Coronary artery (tissue), 2 donors: Measurements from ENCODE around the gene SEBOX.

Experiments used
- DNase-seq: peaks from one replicate; pipeline ENCODE4 v3.0.0-alpha.2; 2017; ENCODE audit warnings: low spot score
- H3K27ac ChIP-seq, 2 donors: fragments of 200-600 bp; sonication (generic); one replicate each; pipeline ENCODE4 v1.5.1; 2016 to 2019
- H3K4me3 ChIP-seq: fragments of 200-600 bp; sonication (generic); 2 replicates; pipeline ENCODE4 v1.5.1; 2016; ENCODE audit warnings: mild to moderate bottlenecking, moderate library complexity
- CTCF ChIP-seq: fragments of 200-600 bp; sonication (generic); IDR thresholded peaks from one replicate; pipeline ENCODE4 v1.5.1; 2019; ENCODE audit warnings: antibody characterized with exemption

The SEBOX gene

GRCh38 chr17:28327031-28327607, 37.9 kb downstream of the SEBOX start:
- peak; percentile 45 for DNase-seq
- TF ChIP-seq CTCF: no peak
- Histone ChIP-seq H3K4me3 (no peak overlapping the region), H3K27ac (no peak overlapping the region)

GRCh38 chr17:28326114-28326513, 38.9 kb downstream of the SEBOX start:
- no peak overlapping the region for H3K4me3 ChIP-seq
- no peak overlapping the region for H3K27ac ChIP-seq
- peak; percentile 45 for DNase-seq
- no peak for TF ChIP-seq CTCF

GRCh38 chr17:28325211-28325610, 39.8 kb downstream of the SEBOX start:
- DNase-seq: peak; percentile 17
- TF ChIP-seq CTCF: no peak
- H3K4me3 ChIP-seq: no peak overlapping the region
- no peak overlapping the region for H3K27ac ChIP-seq

- Histone ChIP-seq H3K27ac (no peak overlapping the region), H3K4me3 (no peak overlapping the region)
- DNase-seq: no peak
- TF ChIP-seq CTCF: no peak
Measured at GRCh38 chr17:28324781-28325180, 40.2 kb downstream of the SEBOX start.

- Histone ChIP-seq H3K4me3 (no peak overlapping the region), H3K27ac (no peak overlapping the region)
- no peak for DNase-seq
- TF ChIP-seq CTCF: no peak
Measured at GRCh38 chr17:28324267-28324745, 40.7 kb downstream of the SEBOX start.

- no peak for TF ChIP-seq CTCF
- no peak overlapping the region for H3K4me3 ChIP-seq
- no peak overlapping the region for H3K27ac ChIP-seq
- DNase-seq: no peak
Measured at GRCh38 chr17:28320215-28321061, 44.6 kb downstream of the SEBOX start.

GRCh38 chr17:28319598-28319935, 45.4 kb downstream of the SEBOX start:
- TF ChIP-seq CTCF: no peak
- Histone ChIP-seq H3K27ac (peak overlapping the region in 1 of 2 donors; percentile 27), H3K4me3 (peak overlapping the region; percentile 74)
- DNase-seq: no peak
